Measurements from ENCODE around the gene AUTS2. TPM values are rescaled to one million over a fixed set of nuclear protein-coding genes. Genes with fewer than 3 reads are reported as not detected.

Gene AUTS2
- total and polyA plus RNA-seq, 2 donors (not counting 1 experiment from before 2014, with no cell fraction given) = 0.60 to 9.1 TPM

DNA sequence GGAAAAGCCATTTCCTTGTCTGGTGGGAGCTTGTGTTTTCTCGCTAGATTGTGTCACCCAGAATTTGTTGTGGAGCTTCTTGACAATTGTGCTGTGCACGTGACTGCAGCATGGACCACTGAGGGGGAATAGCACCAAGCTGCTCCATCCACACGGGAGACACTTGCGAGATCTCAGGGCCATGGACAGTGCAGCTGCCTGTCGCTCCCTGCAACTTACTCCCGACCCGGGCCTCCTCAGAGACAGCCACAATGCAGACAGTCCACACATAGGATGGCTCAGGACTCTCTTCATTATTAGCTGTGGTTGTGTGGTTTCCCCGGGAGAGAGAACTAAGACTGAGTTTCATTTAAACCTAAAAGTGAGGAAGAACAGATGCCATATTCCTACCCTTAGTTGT, 860.5 kb downstream of the AUTS2 start:
- H3K9me3 ChIP-seq (ENCODE audit: control insufficient read depth, insufficient read depth, low read depth, low read length) = no peaks in the 10 kb centered on the region
- H3K4me1 ChIP-seq (ENCODE audit: control insufficient read depth, extremely low read depth, insufficient read depth, low read length) = no peaks in the 10 kb centered on the region
- no peak overlapping the region for H3K4me2 ChIP-seq (ENCODE audit: extremely low read depth, insufficient read depth, low read length)
- no peak overlapping the region for H3K4me3 ChIP-seq (replicated peaks in 1 of 4; ENCODE audit: control extremely low read depth in 1 of 4, insufficient read depth in 1 of 4, low read depth in 3 of 4, low read length in 4 of 4)
- no peak overlapping the region for H3K27ac ChIP-seq (ENCODE audit: insufficient read depth, low read length)
- no peaks in the 10 kb centered on the region for H4K20me1 ChIP-seq (ENCODE audit: control insufficient read depth, extremely low read depth, insufficient read depth, low read length)
- no peak for DNase-seq (ENCODE audit: low read depth in 2 of 2)
- H2AFZ ChIP-seq (ENCODE audit: low read length) = no peak overlapping the region
- H3K27me3 ChIP-seq (ENCODE audit: control insufficient read depth, insufficient read depth, low read length) = no peaks in the 10 kb centered on the region
- H3K79me2 ChIP-seq (ENCODE audit: control insufficient read depth, insufficient read depth, low read length) = no peaks in the 10 kb centered on the region
- H3K36me3 ChIP-seq (ENCODE audit: control insufficient read depth, insufficient read depth, low read length) = no peaks in the 10 kb centered on the region
- H3K9ac ChIP-seq (ENCODE audit: insufficient read depth, low read length) = no peak overlapping the region
- TF ChIP-seq, protein P1, sequence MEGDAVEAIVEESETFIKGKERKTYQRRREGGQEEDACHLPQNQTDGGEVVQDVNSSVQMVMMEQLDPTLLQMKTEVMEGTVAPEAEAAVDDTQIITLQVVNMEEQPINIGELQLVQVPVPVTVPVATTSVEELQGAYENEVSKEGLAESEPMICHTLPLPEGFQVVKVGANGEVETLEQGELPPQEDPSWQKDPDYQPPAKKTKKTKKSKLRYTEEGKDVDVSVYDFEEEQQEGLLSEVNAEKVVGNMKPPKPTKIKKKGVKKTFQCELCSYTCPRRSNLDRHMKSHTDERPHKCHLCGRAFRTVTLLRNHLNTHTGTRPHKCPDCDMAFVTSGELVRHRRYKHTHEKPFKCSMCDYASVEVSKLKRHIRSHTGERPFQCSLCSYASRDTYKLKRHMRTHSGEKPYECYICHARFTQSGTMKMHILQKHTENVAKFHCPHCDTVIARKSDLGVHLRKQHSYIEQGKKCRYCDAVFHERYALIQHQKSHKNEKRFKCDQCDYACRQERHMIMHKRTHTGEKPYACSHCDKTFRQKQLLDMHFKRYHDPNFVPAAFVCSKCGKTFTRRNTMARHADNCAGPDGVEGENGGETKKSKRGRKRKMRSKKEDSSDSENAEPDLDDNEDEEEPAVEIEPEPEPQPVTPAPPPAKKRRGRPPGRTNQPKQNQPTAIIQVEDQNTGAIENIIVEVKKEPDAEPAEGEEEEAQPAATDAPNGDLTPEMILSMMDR (conservative IDR thresholded peaks at IDR 0.05 in 1 of 2, IDR thresholded peaks at IDR 0.05 in 1 of 2; ENCODE audit: low read depth in 1 of 2, low read length in 2 of 2) = no peak
- TF ChIP-seq EZH2 (IDR thresholded peaks at IDR 0.05; ENCODE audit: low read length, missing control alignments) = no peak

DNA sequence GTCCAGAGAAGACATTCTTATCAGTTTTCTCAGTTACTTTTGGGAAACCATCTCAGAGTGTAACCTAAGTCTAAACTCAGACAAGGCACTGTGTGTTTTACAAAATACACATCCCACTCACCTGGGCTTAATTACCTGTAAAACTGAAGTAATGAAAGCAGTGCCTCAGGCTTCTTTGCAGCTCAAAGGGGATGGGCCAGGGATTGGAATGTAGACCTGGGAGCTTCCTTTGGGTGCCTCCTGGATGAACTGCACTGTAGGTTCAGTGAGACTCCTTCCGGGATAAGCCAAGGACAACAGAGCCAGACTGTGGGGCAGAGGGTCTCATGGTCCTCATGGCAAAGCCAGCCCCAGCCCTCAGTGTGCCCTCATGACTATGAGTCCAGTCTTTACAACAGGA, 861.3 kb downstream of the AUTS2 start:
- H3K36me3 ChIP-seq (ENCODE audit: control insufficient read depth, insufficient read depth, low read length) = no peaks in the 10 kb centered on the region
- TF ChIP-seq, protein P1 (conservative IDR thresholded peaks at IDR 0.05 in 1 of 2, IDR thresholded peaks at IDR 0.05 in 1 of 2; ENCODE audit: low read depth in 1 of 2, low read length in 2 of 2) = no peak
- no peak for TF ChIP-seq EZH2 (IDR thresholded peaks at IDR 0.05; ENCODE audit: low read length, missing control alignments)
- no peak overlapping the region for H2AFZ ChIP-seq (ENCODE audit: low read length)
- no peaks in the 10 kb centered on the region for H3K9me3 ChIP-seq (ENCODE audit: control insufficient read depth, insufficient read depth, low read depth, low read length)
- H3K4me3 ChIP-seq (replicated peaks in 1 of 4; ENCODE audit: control extremely low read depth in 1 of 4, insufficient read depth in 1 of 4, low read depth in 3 of 4, low read length in 4 of 4) = no peak overlapping the region
- no peak overlapping the region for H3K27ac ChIP-seq (ENCODE audit: insufficient read depth, low read length)
- DNase-seq (ENCODE audit: low read depth in 2 of 2) = no peak
- H4K20me1 ChIP-seq (ENCODE audit: control insufficient read depth, extremely low read depth, insufficient read depth, low read length) = no peaks in the 10 kb centered on the region
- no peaks in the 10 kb centered on the region for H3K4me1 ChIP-seq (ENCODE audit: control insufficient read depth, extremely low read depth, insufficient read depth, low read length)
- H3K79me2 ChIP-seq (ENCODE audit: control insufficient read depth, insufficient read depth, low read length) = no peaks in the 10 kb centered on the region
- no peaks in the 10 kb centered on the region for H3K27me3 ChIP-seq (ENCODE audit: control insufficient read depth, insufficient read depth, low read length)
- no peak overlapping the region for H3K4me2 ChIP-seq (ENCODE audit: extremely low read depth, insufficient read depth, low read length)
- no peak overlapping the region for H3K9ac ChIP-seq (ENCODE audit: insufficient read depth, low read length)

DNA sequence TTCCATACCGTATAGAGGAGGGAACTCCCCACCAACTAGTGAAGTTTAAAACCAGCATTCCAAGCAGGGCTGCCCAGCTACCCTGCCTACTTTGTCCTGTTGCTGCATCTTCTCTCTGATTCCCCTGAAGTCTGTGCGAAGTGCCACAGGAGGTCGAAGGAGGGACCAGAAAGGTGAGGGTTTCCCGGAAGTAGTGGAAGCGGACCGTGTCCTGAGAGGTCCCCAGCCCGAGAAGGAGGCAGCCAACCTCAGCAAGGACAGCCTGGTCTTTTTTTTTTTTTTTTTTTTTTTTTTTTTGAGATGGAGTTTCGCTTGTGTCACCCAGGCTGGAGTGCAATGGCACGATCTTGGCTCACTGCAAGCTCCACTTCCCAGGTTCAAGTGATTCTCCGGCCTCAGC, 861.8 kb downstream of the AUTS2 start:
- H3K4me3 ChIP-seq (replicated peaks in 1 of 4; ENCODE audit: control extremely low read depth in 1 of 4, insufficient read depth in 1 of 4, low read depth in 3 of 4, low read length in 4 of 4) = no peak overlapping the region
- H3K27me3 ChIP-seq (ENCODE audit: control insufficient read depth, insufficient read depth, low read length) = no peaks in the 10 kb centered on the region
- no peaks in the 10 kb centered on the region for H3K79me2 ChIP-seq (ENCODE audit: control insufficient read depth, insufficient read depth, low read length)
- H3K36me3 ChIP-seq (ENCODE audit: control insufficient read depth, insufficient read depth, low read length) = no peaks in the 10 kb centered on the region
- no peak overlapping the region for H2AFZ ChIP-seq (ENCODE audit: low read length)
- no peak overlapping the region for H3K9ac ChIP-seq (ENCODE audit: insufficient read depth, low read length)
- no peaks in the 10 kb centered on the region for H3K4me1 ChIP-seq (ENCODE audit: control insufficient read depth, extremely low read depth, insufficient read depth, low read length)
- TF ChIP-seq, protein P1 (conservative IDR thresholded peaks at IDR 0.05 in 1 of 2, IDR thresholded peaks at IDR 0.05 in 1 of 2; ENCODE audit: low read depth in 1 of 2, low read length in 2 of 2) = no peak
- TF ChIP-seq EZH2 (IDR thresholded peaks at IDR 0.05; ENCODE audit: low read length, missing control alignments) = no peak
- no peaks in the 10 kb centered on the region for H4K20me1 ChIP-seq (ENCODE audit: control insufficient read depth, extremely low read depth, insufficient read depth, low read length)
- no peak for DNase-seq (ENCODE audit: low read depth in 2 of 2)
- H3K4me2 ChIP-seq (ENCODE audit: extremely low read depth, insufficient read depth, low read length) = no peak overlapping the region
- H3K9me3 ChIP-seq (ENCODE audit: control insufficient read depth, insufficient read depth, low read depth, low read length) = no peaks in the 10 kb centered on the region
- no peak overlapping the region for H3K27ac ChIP-seq (ENCODE audit: insufficient read depth, low read length)
